PC-9 (cell line): ENCODE results near the gene SLC44A3.
"Not testable (repeated sequence)": the region's sequence is repeated elsewhere in the genome, so short reads cannot be mapped to it uniquely, and the experiment has no call there.

ENCODE experiments used
- CTCF ChIP-seq: fragments of 200-600 bp; sonication (generic); conservative IDR thresholded peaks from 2 replicates; pipeline ENCODE4 v1.6.1; 2017; ENCODE audit warnings: mixed run types, antibody characterized with exemption, mild to moderate bottlenecking, moderate library complexity
- EZH2 ChIP-seq: fragments of 200-600 bp; sonication (generic); IDR thresholded peaks from 2 replicates; pipeline ENCODE4 v1.8.0; 2017; ENCODE audit warnings: antibody characterized with exemption, low read depth

- TF ChIP-seq CTCF, EZH2: not testable (repeated sequence)
Observed at GRCh38 chr1:94840381-94840780, 20.2 kb downstream of the SLC44A3 start.
